ENCODE data around the gene SIRT2. TPM values are rescaled to one million over a fixed set of nuclear protein-coding genes. Genes with fewer than 3 reads are reported as not detected.

The SIRT2 gene
- total and polyA plus RNA-seq, 2 of the 8 experiments (the other 6 are each of a cell fraction or from before 2014, with no cell fraction given), result 6.5 to 10.0 TPM

DNA sequence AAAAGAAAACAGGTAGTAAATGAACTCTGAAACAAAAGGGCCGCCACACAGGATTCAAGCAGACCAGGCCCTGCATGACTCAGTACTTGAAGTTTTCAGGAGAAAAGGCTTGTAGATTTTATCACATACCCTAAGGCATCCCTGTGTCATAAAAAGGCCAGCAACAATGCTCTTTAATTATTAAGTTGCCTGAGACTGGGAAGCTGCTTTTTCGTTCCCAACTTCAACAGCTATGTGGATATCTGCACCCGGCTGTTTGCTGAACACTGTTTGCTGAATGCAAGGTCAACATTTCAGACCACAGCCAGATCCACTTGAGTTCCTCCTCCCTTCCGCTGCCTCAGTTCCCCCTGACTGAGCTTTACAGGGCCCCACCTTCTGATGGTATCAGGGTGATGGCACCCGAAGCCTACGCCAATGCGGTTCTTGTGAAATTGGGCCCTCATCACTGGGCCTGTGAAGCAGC is 61.7 kb downstream of the SIRT2 start (continued):
- TF ChIP-seq KDM1A (IDR thresholded peaks at IDR 0.05; ENCODE audit: borderline replicate concordance, low read length), result no peak
- no peak for TF ChIP-seq BACH1 (IDR thresholded peaks at IDR 0.05; ENCODE audit: low read length)
- TF ChIP-seq SP1 (IDR thresholded peaks at IDR 0.05; ENCODE audit: low read depth, low read length), result no peak
- TF ChIP-seq BRCA1 (IDR thresholded peaks at IDR 0.05; ENCODE audit: low read depth, low read length), result no peak

All from H1 (cell line).